ENCODE measurements around the gene NFKBIL1.
"Not testable (repeated sequence)": the region's sequence is repeated elsewhere in the genome, so short reads cannot be mapped to it uniquely, and the experiment has no call there.

The NFKBIL1 gene

GRCh38 chr6:31580807-31581433, 33.5 kb downstream of the NFKBIL1 start:
- DNase-seq (ENCODE audit: low spot score), result peak; percentile 93

- DNase-seq (ENCODE audit: low spot score), result no peak
Observed at GRCh38 chr6:31581434-31582229, 34.2 kb downstream of the NFKBIL1 start.

GRCh38 chr6:31582230-31582643, 34.8 kb downstream of the NFKBIL1 start, which contains the start of gene LTB:
LTB (minus strand) TSS chr6:31582424; CDS start chr6:31582417, 7 bp downstream.
- DNase-seq (ENCODE audit: low spot score), result no peak

GRCh38 chr6:31585491-31585890, 38.1 kb downstream of the NFKBIL1 start:
- DNase-seq (ENCODE audit: low spot score), result no peak

- no peak for DNase-seq (ENCODE audit: low spot score)
Observed at GRCh38 chr6:31586008-31586407, 38.6 kb downstream of the NFKBIL1 start, which contains the start of gene LST1. LST1 (plus strand) TSS chr6:31586277; CDS start chr6:31587300, 1,023 bp downstream.

GRCh38 chr6:31586599-31587281, 39.3 kb downstream of the NFKBIL1 start:
- DNase-seq (ENCODE audit: low spot score), result no peak

- DNase-seq (ENCODE audit: low spot score), result no peak
Observed at GRCh38 chr6:31587791-31588777, 40.7 kb downstream of the NFKBIL1 start.

GRCh38 chr6:31588871-31589650, 41.7 kb downstream of the NFKBIL1 start:
- no peak for DNase-seq (ENCODE audit: low spot score)

- not testable (repeated sequence) for DNase-seq (ENCODE audit: low spot score)
Observed at GRCh38 chr6:31590691-31591090, 43.3 kb downstream of the NFKBIL1 start.

GRCh38 chr6:31592396-31592771, 45.0 kb downstream of the NFKBIL1 start:
- DNase-seq (ENCODE audit: low spot score), result no peak

- DNase-seq (ENCODE audit: low spot score), result no peak
Observed at GRCh38 chr6:31597006-31597405, 49.6 kb downstream of the NFKBIL1 start.

GRCh38 chr6:31607317-31607716, 59.9 kb downstream of the NFKBIL1 start:
- DNase-seq (ENCODE audit: low spot score), result no peak

All from ecto neural progenitor cell (in vitro differentiated cells).